ENCODE results near the gene SORCS3. TPM values are rescaled to one million over a fixed set of nuclear protein-coding genes. Genes with fewer than 3 reads are reported as not detected.

SORCS3 gene
- total RNA-seq, 2 donors from 2014 or later, result 0.68 TPM; not detected in 1

DNA sequence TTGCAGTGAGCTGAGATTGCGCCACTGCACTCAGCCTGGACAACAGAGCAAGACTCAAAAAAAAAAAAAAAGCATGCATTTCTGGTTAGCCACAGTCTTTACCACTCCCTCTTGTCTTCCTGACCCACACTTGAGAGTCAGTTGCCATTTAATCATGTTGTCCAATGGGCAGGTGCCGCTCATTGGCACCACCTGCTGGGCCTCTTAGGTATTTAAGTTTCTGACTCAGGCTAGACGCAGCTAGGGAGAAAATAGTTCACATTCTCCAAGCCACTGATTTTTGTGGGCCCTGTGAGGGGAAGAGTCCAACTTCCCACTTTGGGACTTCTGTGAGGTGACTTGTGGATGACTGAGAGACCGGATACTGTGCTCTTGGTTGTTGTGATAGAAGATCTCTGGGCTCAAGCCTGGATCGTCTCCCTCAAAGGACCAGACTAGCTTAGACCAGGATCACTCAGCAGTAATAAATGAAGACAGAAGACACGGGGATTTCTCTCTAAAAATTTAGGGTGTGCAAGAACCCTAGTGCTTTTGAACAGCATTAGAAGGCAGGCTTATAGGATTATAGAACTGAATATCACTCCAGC lies 26.8 kb upstream of the SORCS3 start:
- DNase-seq, result peak; percentile 87
- H3K27ac Mint-ChIP-seq, result no peak overlapping the region
- Histone ChIP-seq H3K9ac (ENCODE audit: extremely low read depth, low read length, poor library complexity, severe bottlenecking) (no peak overlapping the region), H3K36me3 (ENCODE audit: control insufficient read depth, insufficient read depth, low read length) (no peaks in the 10 kb centered on the region), H3K9me3 (ENCODE audit: control insufficient read depth, low read length) (peaks cover 13% of the 10 kb centered on the region), H3K27ac (ENCODE audit: low read depth, low read length) (no peak overlapping the region), H3K4me1 (ENCODE audit: control insufficient read depth, insufficient read depth, low read length) (no peaks in the 10 kb centered on the region), H3K4me3 (ENCODE audit: low read length) (no peak overlapping the region), H3K27me3 (ENCODE audit: control insufficient read depth, insufficient read depth, low read length, poor library complexity, severe bottlenecking) (no peaks in the 10 kb centered on the region)
- H3K36me3 Mint-ChIP-seq (ENCODE audit: low read depth), result no peaks in the 10 kb centered on the region
- no peak overlapping the region for H3K4me3 Mint-ChIP-seq
- H3K4me1 Mint-ChIP-seq, result no peaks in the 10 kb centered on the region
- peaks cover 4% of the 10 kb centered on the region for H3K27me3 Mint-ChIP-seq (ENCODE audit: insufficient read depth)
- peaks cover 14% of the 10 kb centered on the region for H3K9me3 Mint-ChIP-seq
- WGBS, 2 experiments (ENCODE audit: insufficient coverage in 1 of 2, insufficient read length in 1 of 2), result 86 to 92% methylated on average over 4 to 6 of the region's 6 CpGs
- TF ChIP-seq, protein P1, sequence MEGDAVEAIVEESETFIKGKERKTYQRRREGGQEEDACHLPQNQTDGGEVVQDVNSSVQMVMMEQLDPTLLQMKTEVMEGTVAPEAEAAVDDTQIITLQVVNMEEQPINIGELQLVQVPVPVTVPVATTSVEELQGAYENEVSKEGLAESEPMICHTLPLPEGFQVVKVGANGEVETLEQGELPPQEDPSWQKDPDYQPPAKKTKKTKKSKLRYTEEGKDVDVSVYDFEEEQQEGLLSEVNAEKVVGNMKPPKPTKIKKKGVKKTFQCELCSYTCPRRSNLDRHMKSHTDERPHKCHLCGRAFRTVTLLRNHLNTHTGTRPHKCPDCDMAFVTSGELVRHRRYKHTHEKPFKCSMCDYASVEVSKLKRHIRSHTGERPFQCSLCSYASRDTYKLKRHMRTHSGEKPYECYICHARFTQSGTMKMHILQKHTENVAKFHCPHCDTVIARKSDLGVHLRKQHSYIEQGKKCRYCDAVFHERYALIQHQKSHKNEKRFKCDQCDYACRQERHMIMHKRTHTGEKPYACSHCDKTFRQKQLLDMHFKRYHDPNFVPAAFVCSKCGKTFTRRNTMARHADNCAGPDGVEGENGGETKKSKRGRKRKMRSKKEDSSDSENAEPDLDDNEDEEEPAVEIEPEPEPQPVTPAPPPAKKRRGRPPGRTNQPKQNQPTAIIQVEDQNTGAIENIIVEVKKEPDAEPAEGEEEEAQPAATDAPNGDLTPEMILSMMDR (conservative IDR thresholded peaks at IDR 0.05), result peak; percentile 81

DNA sequence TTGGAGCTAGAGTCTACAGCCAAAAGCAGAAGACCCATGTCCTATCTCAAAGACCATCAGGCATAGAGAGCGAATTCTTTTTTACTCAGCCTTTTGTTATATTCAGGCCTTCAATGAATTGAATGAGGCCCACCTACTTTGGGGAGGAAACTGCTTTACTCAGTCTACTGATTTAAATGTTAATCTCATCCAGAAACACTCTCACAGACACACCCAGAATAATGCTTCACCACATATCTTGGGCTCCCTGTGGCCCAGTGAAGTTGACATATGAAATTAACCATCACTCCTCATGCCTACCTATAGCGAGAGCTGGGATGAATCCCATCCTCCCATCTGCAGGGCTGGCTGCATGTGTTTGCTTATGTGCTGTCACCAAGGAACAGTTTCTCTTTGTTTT lies 26.0 kb upstream of the SORCS3 start:
- Histone ChIP-seq H3K9me3 (ENCODE audit: control insufficient read depth, low read length) (peaks cover 10% of the 10 kb centered on the region), H3K9ac (ENCODE audit: extremely low read depth, low read length, poor library complexity, severe bottlenecking) (no peak overlapping the region), H3K4me3 (ENCODE audit: low read length) (no peak overlapping the region), H3K27me3 (ENCODE audit: control insufficient read depth, insufficient read depth, low read length, poor library complexity, severe bottlenecking) (no peaks in the 10 kb centered on the region), H3K4me1 (ENCODE audit: control insufficient read depth, insufficient read depth, low read length) (no peaks in the 10 kb centered on the region), H3K36me3 (ENCODE audit: control insufficient read depth, insufficient read depth, low read length) (no peaks in the 10 kb centered on the region), H3K27ac (ENCODE audit: low read depth, low read length) (no peak overlapping the region)
- Mint-ChIP-seq H3K9me3 (peaks cover 9% of the 10 kb centered on the region), H3K4me3 (no peak overlapping the region), H3K36me3 (ENCODE audit: low read depth) (no peaks in the 10 kb centered on the region), H3K27me3 (ENCODE audit: insufficient read depth) (peaks cover 4% of the 10 kb centered on the region), H3K4me1 (no peaks in the 10 kb centered on the region), H3K27ac (no peak overlapping the region)
- WGBS, 2 experiments (ENCODE audit: insufficient coverage in 1 of 2, insufficient read length in 1 of 2), result 88 to 100% methylated on average over 1 to 2 of the region's 2 CpGs
- TF ChIP-seq, protein P1 (conservative IDR thresholded peaks at IDR 0.05), result no peak
- no peak for DNase-seq

DNA sequence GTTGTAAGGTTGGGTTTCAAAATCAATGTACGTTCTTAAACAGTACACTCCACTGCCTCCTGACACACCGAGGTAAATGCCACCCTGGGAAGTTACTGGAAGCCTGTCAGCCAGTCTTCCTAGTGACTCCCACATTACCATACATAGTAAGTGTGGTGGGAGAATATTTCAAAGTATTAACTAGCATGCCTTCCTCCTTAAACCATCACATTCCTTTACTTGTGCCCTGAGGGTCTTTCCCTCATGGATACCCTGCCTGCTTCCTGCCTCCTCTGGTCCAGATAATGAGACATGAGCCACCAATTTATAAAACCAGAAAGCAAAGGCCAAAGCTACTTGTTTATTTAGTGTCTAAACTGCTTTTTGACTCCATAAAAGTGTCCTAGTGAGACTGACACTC lies 23.3 kb upstream of the SORCS3 start:
- H3K27ac Mint-ChIP-seq, result no peak overlapping the region
- peaks cover under 1% of the 10 kb centered on the region for H3K27me3 ChIP-seq (ENCODE audit: control insufficient read depth, insufficient read depth, low read length, poor library complexity, severe bottlenecking)
- no peaks in the 10 kb centered on the region for H3K9me3 ChIP-seq (ENCODE audit: control insufficient read depth, low read length)
- no peaks in the 10 kb centered on the region for H3K4me1 ChIP-seq (ENCODE audit: control insufficient read depth, insufficient read depth, low read length)
- peaks cover 1% of the 10 kb centered on the region for H3K9me3 Mint-ChIP-seq
- DNase-seq, result no peak
- H3K4me1 Mint-ChIP-seq, result no peaks in the 10 kb centered on the region
- H3K36me3 ChIP-seq (ENCODE audit: control insufficient read depth, insufficient read depth, low read length), result no peaks in the 10 kb centered on the region
- H3K27me3 Mint-ChIP-seq (ENCODE audit: insufficient read depth), result peaks cover 4% of the 10 kb centered on the region
- no peak overlapping the region for H3K4me3 ChIP-seq (ENCODE audit: low read length)
- H3K27ac ChIP-seq (ENCODE audit: low read depth, low read length), result no peak overlapping the region
- TF ChIP-seq, protein P1 (conservative IDR thresholded peaks at IDR 0.05), result no peak
- H3K36me3 Mint-ChIP-seq (ENCODE audit: low read depth), result no peaks in the 10 kb centered on the region
- H3K9ac ChIP-seq (ENCODE audit: extremely low read depth, low read length, poor library complexity, severe bottlenecking), result no peak overlapping the region
- H3K4me3 Mint-ChIP-seq, result no peak overlapping the region
- WGBS, 2 experiments (ENCODE audit: insufficient coverage in 1 of 2, insufficient read length in 1 of 2), result 86% methylated on average over 1 of the region's 2 CpGs; no CpG with 5 or more reads in 1 of the 2 experiments

Data from endodermal cell (in vitro differentiated cells).